H4 (cell line): Measurements from ENCODE around the gene KRT82. TPM values are rescaled to one million over a fixed set of nuclear protein-coding genes. Genes with fewer than 3 reads are reported as not detected.
A peak's percentile ranks its signal among the peaks of the same experiment; 100 is the strongest.

ENCODE experiments used
- DNase-seq: peaks from one replicate; pipeline ENCODE4 v3.0.0-alpha.2; 2015; ENCODE audit warnings: low spot score
- total RNA-seq: library from RNA; depleted of rRNA; stranded (reverse); fragments of >200 nt; shearing (Covaris generic); gene quantifications from 2 replicates; pipeline ENCODE4 v1.2.3, GENCODE V29; 2014

Gene KRT82
- total RNA-seq, 1 experiment from 2014 or later = not detected

GRCh38 chr12:52385226-52385702, 20.9 kb downstream of the KRT82 start, which contains the start of gene KRT84:
KRT84 (minus strand) TSS chr12:52385652; CDS start chr12:52385585, 67 bp downstream.
- DNase-seq = no peak

- DNase-seq = no peak
These were observed 22.8 kb downstream of the KRT82 start for GRCh38 chr12:52383331-52383730.

- DNase-seq = no peak
These were observed 23.3 kb downstream of the KRT82 start for GRCh38 chr12:52382854-52383253.

- no peak for DNase-seq
These were observed 24.9 kb downstream of the KRT82 start for GRCh38 chr12:52381206-52381605.

- DNase-seq = peak; percentile 36
These were observed 25.9 kb downstream of the KRT82 start for GRCh38 chr12:52380271-52380694.

- DNase-seq = no peak
These were observed 26.6 kb downstream of the KRT82 start for GRCh38 chr12:52379536-52379935.

- no peak for DNase-seq
These were observed 28.0 kb downstream of the KRT82 start for GRCh38 chr12:52378091-52378490.

- no peak for DNase-seq
These were observed 28.9 kb downstream of the KRT82 start for GRCh38 chr12:52377266-52377665.

- DNase-seq = peak; percentile 87
These were observed 33.6 kb downstream of the KRT82 start for GRCh38 chr12:52372216-52373154.

- no peak for DNase-seq
These were observed 34.4 kb downstream of the KRT82 start for GRCh38 chr12:52371716-52372115.

GRCh38 chr12:52370926-52371608, 35.1 kb downstream of the KRT82 start:
- DNase-seq = no peak

- DNase-seq = no peak
These were observed 36.3 kb downstream of the KRT82 start for GRCh38 chr12:52369809-52370208.

GRCh38 chr12:52369211-52369610, 36.9 kb downstream of the KRT82 start:
- no peak for DNase-seq

- DNase-seq = no peak
These were observed 37.6 kb downstream of the KRT82 start for GRCh38 chr12:52368508-52368907.

GRCh38 chr12:52367876-52368275, 38.3 kb downstream of the KRT82 start:
- DNase-seq = no peak

- DNase-seq = no peak
These were observed 39.2 kb downstream of the KRT82 start, which contains the start of gene KRT85 for GRCh38 chr12:52366738-52367485. KRT85 (minus strand) TSS chr12:52367481; CDS start chr12:52367405, 76 bp downstream.

GRCh38 chr12:52364901-52365489, 41.1 kb downstream of the KRT82 start:
- DNase-seq = no peak

- no peak for DNase-seq
These were observed 42.1 kb downstream of the KRT82 start for GRCh38 chr12:52364061-52364460.

GRCh38 chr12:52363111-52363679, 42.9 kb downstream of the KRT82 start:
- DNase-seq = no peak

GRCh38 chr12:52362118-52362726, 43.9 kb downstream of the KRT82 start:
- no peak for DNase-seq

- DNase-seq = no peak
These were observed 44.6 kb downstream of the KRT82 start for GRCh38 chr12:52361553-52361952.
